ENCODE data around the gene ZNF83.
"Not testable (repeated sequence)": the region's sequence is repeated elsewhere in the genome, so short reads cannot be mapped to it uniquely, and the experiment has no call there.

The ZNF83 gene

GRCh38 chr19:52637718-52638585 lies at the start of gene ZNF83:
Gene ZNF83, minus strand, starts transcription at chr19:52638355.
- TF ChIP-seq CTCF (IDR thresholded peaks at IDR 0.05; ENCODE audit: insufficient read depth, low read depth, low read length, missing control alignments): no peak

GRCh38 chr19:52687684-52688083 lies 49.5 kb upstream of the ZNF83 start:
- no peak for TF ChIP-seq CTCF (IDR thresholded peaks at IDR 0.05; ENCODE audit: insufficient read depth, low read depth, low read length, missing control alignments)
- H3K4me3 ChIP-seq (ENCODE audit: low read length): no peak overlapping the region
- DNase-seq (ENCODE audit: low read depth): no peak

More at GRCh38 chr19:52637718-52638585, at the start of gene ZNF83:
- peak within 1 kb of the TSS; percentile 56 for H3K4me3 ChIP-seq (ENCODE audit: low read length)
- peak; percentile 94 for DNase-seq (ENCODE audit: low read depth)

GRCh38 chr19:52685811-52686210 lies 47.7 kb upstream of the ZNF83 start:
- DNase-seq (ENCODE audit: low read depth): no peak
- TF ChIP-seq CTCF (IDR thresholded peaks at IDR 0.05; ENCODE audit: insufficient read depth, low read depth, low read length, missing control alignments): no peak
- H3K4me3 ChIP-seq (ENCODE audit: low read length): no peak overlapping the region

- not testable (repeated sequence) for DNase-seq (ENCODE audit: low read depth); H3K4me3 ChIP-seq (ENCODE audit: low read length)
Observed at GRCh38 chr19:52681216-52681615, 43.1 kb upstream of the ZNF83 start.

- DNase-seq (ENCODE audit: low read depth): peak; percentile 21
- no peak for TF ChIP-seq CTCF (IDR thresholded peaks at IDR 0.05; ENCODE audit: insufficient read depth, low read depth, low read length, missing control alignments)
- H3K4me3 ChIP-seq (ENCODE audit: low read length): no peak overlapping the region
Observed at GRCh38 chr19:52679598-52679997, 41.4 kb upstream of the ZNF83 start.

- not testable (repeated sequence) for DNase-seq (ENCODE audit: low read depth)
Observed at GRCh38 chr19:52675239-52675638, 37.1 kb upstream of the ZNF83 start.

GRCh38 chr19:52673014-52673413 lies 34.9 kb upstream of the ZNF83 start:
- TF ChIP-seq CTCF (IDR thresholded peaks at IDR 0.05; ENCODE audit: insufficient read depth, low read depth, low read length, missing control alignments): no peak
- DNase-seq (ENCODE audit: low read depth): no peak
- no peak overlapping the region for H3K4me3 ChIP-seq (ENCODE audit: low read length)

More at GRCh38 chr19:52675239-52675638, 37.1 kb upstream of the ZNF83 start:
- H3K4me3 ChIP-seq (ENCODE audit: low read length): not testable (repeated sequence)

- H3K4me3 ChIP-seq (ENCODE audit: low read length): no peak overlapping the region
- no peak for TF ChIP-seq CTCF (IDR thresholded peaks at IDR 0.05; ENCODE audit: insufficient read depth, low read depth, low read length, missing control alignments)
- DNase-seq (ENCODE audit: low read depth): peak; percentile 98
Observed at GRCh38 chr19:52670046-52670445, 31.9 kb upstream of the ZNF83 start.

Data from epithelial cell of esophagus (primary cell).